Stimulated activated CD4-positive, alpha-beta T cell treated with anti-CD3 and anti-CD28 coated beads, Interleukin-12 subunit alpha, Interleukin-12 subunit beta, amount 100 ng/mL, for 48 hours (primary cell): ENCODE measurements around the gene VAV2.

Experiments used
- DNase-seq, 3 donors: peaks; one replicate each; pipeline ENCODE4 v3.0.0-alpha.2; 2020; ENCODE audit warnings: low read depth in 2 of 3, low spot score in 1 of 3

The VAV2 gene

GRCh38 chr9:133857639-133858038 lies 134.5 kb downstream of the VAV2 start:
- no peak for DNase-seq

GRCh38 chr9:133856798-133857197 lies 135.3 kb downstream of the VAV2 start:
- no peak for DNase-seq

DNA sequence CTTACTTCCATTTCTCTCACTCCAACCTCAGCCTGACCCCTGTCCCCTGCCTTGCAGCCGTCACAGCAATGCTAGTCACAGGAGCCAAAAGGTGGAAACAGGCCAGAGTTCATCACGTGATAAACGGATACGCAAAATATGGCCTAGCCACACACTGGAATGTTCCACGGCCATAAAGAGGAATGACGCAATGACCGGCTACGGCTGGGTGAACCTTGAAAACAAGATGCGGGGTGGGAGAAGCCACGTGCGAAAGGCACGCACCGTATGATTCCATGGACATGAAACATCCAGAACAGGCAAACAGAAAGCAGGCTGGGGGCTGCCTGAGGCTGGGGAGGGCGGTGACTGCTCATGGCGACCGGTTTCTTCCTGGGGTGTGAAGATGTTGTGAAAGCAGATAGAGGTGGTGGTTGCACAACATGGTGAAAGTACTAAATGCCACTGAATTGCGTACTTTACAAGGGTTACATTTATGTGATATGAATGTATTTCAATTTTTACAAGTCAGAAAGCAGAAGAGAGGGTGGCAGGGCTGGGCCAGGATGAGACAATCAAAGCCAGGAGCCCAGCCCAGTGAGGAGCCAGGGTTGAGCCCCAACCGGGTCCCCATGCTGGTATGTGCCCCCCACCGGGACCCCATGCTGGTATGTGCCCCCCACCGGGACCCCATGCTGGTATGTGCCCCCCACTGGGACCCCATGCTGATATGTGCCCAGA lies 136.2 kb downstream of the VAV2 start:
- DNase-seq, result no peak

DNA sequence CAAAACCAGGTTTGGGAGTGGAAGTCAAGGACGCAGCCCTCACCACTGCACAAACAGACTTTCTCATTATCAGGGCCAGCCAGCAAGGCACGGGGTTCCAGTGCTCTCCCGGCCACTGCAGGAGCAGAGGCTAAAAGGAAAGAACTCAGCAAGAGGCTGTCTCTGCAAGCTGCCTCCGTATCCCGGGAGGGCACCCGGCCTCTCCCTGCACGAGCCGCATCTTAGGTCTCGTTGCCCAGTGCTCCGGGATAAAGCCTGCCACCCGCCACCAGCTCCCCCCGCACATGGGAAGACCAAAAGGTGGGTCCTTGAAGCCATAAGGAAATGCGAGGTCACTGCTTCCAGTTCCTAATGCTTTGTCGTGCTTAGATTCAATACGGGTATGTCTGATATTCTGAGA lies 136.8 kb downstream of the VAV2 start:
- DNase-seq, result no peak

DNA sequence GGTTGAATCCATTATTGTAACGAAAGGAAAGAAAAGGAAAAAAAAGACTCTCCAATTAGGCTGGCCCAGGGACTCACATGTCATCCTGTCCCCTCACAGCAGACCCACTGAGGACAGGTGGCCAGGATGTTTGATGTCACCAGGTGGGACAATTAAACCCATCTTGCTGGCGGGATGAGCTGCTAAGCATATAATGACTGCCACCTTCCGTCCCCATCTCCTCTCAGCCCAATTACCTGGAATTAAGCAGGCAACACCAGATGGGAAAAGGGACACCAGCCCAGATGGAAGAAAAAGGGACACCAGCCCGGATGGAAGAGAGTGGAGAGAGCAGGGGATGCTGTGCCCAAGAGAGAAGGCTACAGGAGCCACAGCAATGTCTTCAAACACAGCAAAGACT lies 137.4 kb downstream of the VAV2 start:
- no peak for DNase-seq

DNA sequence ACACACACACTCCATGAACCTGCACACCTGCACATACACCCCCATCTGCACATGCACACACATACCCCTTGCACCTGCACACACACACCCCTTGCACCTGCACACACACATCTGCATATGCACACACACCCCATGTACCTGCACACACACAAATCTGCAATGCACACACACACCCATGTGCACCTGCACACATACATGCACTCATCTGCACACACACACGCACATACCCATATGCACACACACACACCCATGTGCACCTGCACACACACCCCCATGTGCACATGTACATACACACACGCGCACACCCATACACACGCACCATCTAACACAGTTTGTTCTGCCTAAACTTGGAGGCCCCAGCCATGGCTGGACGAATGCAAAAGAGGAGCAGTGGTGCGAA lies 138.1 kb downstream of the VAV2 start:
- no peak for DNase-seq

DNA sequence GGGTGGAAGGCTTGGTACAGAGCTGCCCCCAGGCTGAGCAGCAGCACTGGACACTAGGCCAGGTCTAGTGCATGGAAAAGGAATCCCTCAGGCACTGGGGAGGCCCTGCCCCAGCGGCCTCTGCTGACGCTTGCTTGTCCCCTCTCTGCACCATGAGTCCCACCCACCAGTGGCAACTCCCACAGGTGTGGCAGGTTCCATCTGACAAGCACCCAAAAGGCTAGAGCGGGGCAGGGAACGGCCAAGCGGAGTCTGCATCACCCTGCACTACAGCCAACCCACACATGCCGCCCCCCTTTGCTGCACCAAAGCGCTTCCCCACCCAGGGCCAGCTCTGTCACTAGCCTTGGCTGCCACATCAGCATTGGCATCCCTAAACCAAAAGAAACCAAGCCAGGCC lies 138.8 kb downstream of the VAV2 start:
- DNase-seq, result no peak

- no peak for DNase-seq
Measured at GRCh38 chr9:133852431-133852830, 139.7 kb downstream of the VAV2 start.

- no peak for DNase-seq
Measured at GRCh38 chr9:133851693-133852092, 140.4 kb downstream of the VAV2 start.

DNA sequence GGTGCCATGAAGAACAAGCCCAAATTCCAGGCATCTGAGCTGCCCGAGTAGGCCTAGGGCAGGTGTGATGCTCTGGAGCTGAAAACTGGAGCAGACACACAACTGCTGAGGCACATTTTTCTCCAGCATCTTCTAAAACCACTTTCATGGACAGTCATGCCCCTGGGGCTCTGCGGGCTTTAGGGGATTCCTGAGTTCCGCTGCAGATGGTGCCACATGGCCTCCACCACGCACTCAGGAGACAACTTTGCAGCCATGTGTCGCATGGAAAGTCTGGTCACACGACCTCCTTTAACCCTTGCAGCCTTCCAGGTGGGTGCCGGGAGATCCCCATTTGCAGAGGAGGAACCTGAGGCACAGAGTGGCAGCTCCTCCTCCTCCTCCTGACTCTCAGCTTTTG lies 141.2 kb downstream of the VAV2 start:
- DNase-seq, result no peak

GRCh38 chr9:133850161-133850560 lies 142.0 kb downstream of the VAV2 start:
- no peak for DNase-seq

DNA sequence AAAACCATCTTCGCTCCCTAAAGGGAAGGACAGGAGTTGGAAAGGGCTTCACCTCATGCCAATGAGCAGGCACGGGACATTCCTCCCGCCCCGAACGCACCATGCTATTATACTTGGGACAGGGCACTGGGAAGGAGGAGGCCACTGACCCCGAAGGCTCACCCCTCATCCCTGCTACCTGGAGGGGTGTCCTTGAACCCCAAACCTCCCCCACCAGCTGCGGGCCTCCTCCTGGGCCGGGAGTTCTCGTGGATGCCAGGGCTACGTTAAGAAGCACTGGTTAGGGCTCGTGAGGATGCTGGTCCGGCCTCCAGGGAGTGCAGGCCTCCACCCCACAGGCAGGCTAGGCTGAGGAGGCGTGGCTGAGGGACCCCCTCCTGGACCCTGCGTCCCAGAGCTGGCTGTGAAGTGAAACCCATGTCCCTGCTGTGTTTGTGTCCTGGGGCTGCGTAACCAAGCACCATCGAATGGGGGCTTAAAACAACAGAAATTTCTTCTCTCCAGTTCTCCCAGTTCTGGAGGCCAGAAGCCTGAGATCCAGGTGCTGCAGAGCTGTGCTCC lies 142.9 kb downstream of the VAV2 start:
- no peak for DNase-seq

GRCh38 chr9:133848471-133849109 lies 143.5 kb downstream of the VAV2 start:
- no peak for DNase-seq

GRCh38 chr9:133846483-133847090 lies 145.5 kb downstream of the VAV2 start:
- no peak for DNase-seq

GRCh38 chr9:133845440-133845839 lies 146.7 kb downstream of the VAV2 start:
- DNase-seq, result no peak

DNA sequence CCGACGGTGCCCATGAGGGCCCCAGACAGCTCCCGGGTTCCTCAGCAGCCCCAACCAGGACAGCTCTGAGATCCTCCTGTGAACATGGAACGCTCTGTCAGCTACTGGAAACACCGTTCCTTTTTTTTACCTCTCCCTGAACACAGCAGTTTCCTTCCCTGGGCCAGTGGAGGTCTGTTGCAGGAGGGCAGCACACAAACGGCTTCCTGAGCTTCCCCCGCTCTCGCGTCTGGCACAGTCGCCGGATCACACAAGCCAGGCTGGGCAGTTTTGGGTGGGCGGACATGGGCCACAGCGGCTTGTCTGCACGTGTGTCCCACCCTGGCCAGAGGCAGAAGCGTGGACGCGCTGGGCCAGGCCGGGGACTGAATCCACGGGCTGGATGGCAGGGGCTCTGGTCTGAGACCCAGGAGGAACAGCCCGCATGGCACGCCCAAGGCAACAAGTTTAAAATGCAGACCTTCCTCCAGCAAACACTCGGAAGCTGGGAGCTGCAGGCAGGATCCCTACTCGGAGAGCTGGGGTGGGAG lies 147.2 kb downstream of the VAV2 start:
- DNase-seq, result no peak

DNA sequence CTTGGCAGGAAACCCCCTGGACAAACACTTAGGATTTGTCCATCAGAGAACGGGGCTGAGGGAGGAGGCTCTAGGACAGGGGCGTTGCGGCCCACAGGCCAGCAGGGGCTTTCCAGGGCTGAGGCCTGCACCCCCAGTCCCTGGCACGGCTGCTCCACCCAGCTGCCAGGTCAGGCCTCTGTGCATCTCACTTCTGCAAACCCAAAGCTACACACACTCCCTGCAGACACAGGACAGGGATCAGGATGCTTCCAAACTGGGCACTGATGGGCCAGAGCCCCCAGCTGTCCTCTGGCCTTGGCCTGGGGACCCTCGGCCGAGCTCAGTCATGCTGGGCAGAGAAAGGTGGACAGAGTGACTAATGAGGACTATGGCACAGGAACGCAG lies 147.7 kb downstream of the VAV2 start:
- no peak for DNase-seq

DNA sequence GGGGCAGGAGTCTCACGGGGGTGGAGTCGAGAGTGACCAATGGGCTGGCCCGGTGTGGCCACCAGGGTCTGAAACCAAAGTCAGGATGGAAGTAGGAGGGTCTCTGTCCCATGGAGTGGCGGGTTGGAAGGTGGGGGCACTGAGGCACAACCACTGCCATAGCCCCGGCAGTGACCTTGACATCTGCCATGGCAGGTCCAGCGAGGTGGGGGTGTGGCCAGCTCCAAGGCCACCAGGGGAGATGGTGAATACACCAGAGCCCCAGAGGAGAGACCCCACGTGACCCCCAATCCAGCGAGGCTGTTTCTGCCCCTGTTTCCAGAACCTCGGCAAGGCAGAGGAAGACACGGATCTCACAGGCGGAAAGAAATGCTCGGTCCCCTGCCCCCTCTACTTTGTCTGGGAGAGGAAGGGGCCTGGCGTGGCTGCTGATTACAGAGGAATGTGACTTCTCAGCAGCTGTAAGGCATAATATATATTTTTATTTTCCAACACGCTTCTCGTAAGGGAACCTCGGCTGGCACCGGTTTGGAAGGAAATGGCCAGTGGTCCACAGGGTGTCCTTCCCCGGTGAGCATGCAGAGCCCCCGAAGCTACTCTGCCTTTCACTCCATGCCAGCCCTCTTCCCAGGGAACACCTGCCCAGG lies 148.2 kb downstream of the VAV2 start:
- no peak for DNase-seq

- DNase-seq, result no peak
Measured at GRCh38 chr9:133843250-133843649, 148.9 kb downstream of the VAV2 start.

GRCh38 chr9:133842721-133843227 lies 149.3 kb downstream of the VAV2 start:
- DNase-seq, result no peak

- DNase-seq, result no peak
Measured at GRCh38 chr9:133842174-133842573, 149.9 kb downstream of the VAV2 start.
